Measurements from ENCODE around the gene ACOXL. TPM values are rescaled to one million over a fixed set of nuclear protein-coding genes. Genes with fewer than 3 reads are reported as not detected.
"Not testable (repeated sequence)": the region's sequence is repeated elsewhere in the genome, so short reads cannot be mapped to it uniquely, and the experiment has no call there.

The ACOXL gene
- total RNA-seq, 1 donor from 2014 or later = 1.2 TPM

GRCh38 chr2:110958346-110959119, 226.2 kb downstream of the ACOXL start:
- intact Hi-C loops (cut with micrococcal nuclease) = no loop called here

GRCh38 chr2:110959198-110959597, 226.8 kb downstream of the ACOXL start:
- intact Hi-C loops (cut with micrococcal nuclease) = no loop called here

- intact Hi-C loops (cut with micrococcal nuclease) = no loop called here
These were observed 227.9 kb downstream of the ACOXL start for GRCh38 chr2:110960281-110960680.

- intact Hi-C loops (cut with micrococcal nuclease) = no loop called here
These were observed 228.6 kb downstream of the ACOXL start for GRCh38 chr2:110960954-110961353.

- intact Hi-C loops (cut with micrococcal nuclease) = not testable (repeated sequence)
These were observed 229.3 kb downstream of the ACOXL start for GRCh38 chr2:110961643-110962042.

- intact Hi-C loops (cut with micrococcal nuclease) = no loop called here
These were observed 237.3 kb downstream of the ACOXL start for GRCh38 chr2:110969696-110970095.

GRCh38 chr2:110970201-110970600, 237.8 kb downstream of the ACOXL start:
- intact Hi-C loops (cut with micrococcal nuclease) = no loop called here

GRCh38 chr2:110971811-110972210, 239.4 kb downstream of the ACOXL start:
- intact Hi-C loops (cut with micrococcal nuclease) = no loop called here

GRCh38 chr2:110973262-110973661, 240.9 kb downstream of the ACOXL start:
- intact Hi-C loops (cut with micrococcal nuclease) = no loop called here

GRCh38 chr2:110977403-110977802, 245.0 kb downstream of the ACOXL start:
- intact Hi-C loops (cut with micrococcal nuclease) = no loop called here

GRCh38 chr2:110978148-110978547, 245.8 kb downstream of the ACOXL start:
- intact Hi-C loops (cut with micrococcal nuclease) = no loop called here

- intact Hi-C loops (cut with micrococcal nuclease) = no loop called here
These were observed 246.5 kb downstream of the ACOXL start for GRCh38 chr2:110978756-110979470.

GRCh38 chr2:110979471-110980338, 247.3 kb downstream of the ACOXL start:
- intact Hi-C loops (cut with micrococcal nuclease) = no loop called here

- intact Hi-C loops (cut with micrococcal nuclease) = no loop called here
These were observed 248.1 kb downstream of the ACOXL start for GRCh38 chr2:110980339-110981062.

- intact Hi-C loops (cut with micrococcal nuclease) = no loop called here
These were observed 250.8 kb downstream of the ACOXL start for GRCh38 chr2:110983133-110983532.

- intact Hi-C loops (cut with micrococcal nuclease) = no loop called here
These were observed 252.5 kb downstream of the ACOXL start for GRCh38 chr2:110984694-110985490.

GRCh38 chr2:110990440-110990839, 258.1 kb downstream of the ACOXL start:
- intact Hi-C loops (cut with micrococcal nuclease) = no loop called here

- intact Hi-C loops (cut with micrococcal nuclease) = no loop called here
These were observed 259.5 kb downstream of the ACOXL start for GRCh38 chr2:110991911-110992310.

GRCh38 chr2:110992886-110993285, 260.5 kb downstream of the ACOXL start:
- intact Hi-C loops (cut with micrococcal nuclease) = no loop called here

- intact Hi-C loops (cut with micrococcal nuclease) = no loop called here
These were observed 261.3 kb downstream of the ACOXL start for GRCh38 chr2:110993557-110994231.
